SHP77 treated with DMSO at 0.1 percent for 48 hours (cell line): ENCODE measurements around the gene SNX33.
"Not testable (repeated sequence)": the region's sequence is repeated elsewhere in the genome, so short reads cannot be mapped to it uniquely, and the experiment has no call there.

ENCODE experiments used
- DNase-seq: peaks from one replicate; lab custom pipeline; 2025; lab: John Stamatoyannopoulos, UW

SNX33 gene

DNA sequence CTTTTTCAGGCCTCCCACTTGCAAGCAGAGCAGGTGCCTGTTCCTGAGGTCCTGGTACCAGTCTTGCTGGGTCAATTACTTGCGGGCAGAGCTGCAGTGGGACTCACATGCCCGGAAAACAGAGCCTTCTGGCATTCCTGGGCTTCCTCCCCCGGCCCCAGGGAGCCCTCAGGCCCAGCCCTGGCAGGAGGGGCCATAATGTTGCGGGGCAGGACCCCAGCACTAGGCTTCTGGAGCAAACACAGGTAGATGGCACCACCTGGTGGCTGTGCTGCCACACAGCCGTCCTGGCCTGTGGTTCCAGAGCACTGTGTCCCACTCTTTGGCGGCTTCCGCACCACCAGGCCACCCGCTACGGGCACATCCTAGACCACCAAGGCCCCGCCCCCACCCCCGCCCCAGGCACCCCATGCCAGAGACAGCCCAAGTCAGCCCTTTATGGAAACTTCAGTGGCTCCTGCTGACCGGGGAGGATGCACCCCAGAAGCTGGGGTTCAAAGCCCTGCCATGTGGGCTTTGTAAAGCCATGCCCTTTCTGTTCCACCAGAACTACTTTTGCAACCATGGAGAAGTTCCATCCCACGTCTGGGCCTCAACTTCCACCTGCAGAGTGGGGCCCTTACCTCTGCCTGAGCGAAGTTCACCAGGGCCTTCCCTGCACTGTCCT is 36.1 kb downstream of the SNX33 start:
- DNase-seq, result not testable (repeated sequence)

DNA sequence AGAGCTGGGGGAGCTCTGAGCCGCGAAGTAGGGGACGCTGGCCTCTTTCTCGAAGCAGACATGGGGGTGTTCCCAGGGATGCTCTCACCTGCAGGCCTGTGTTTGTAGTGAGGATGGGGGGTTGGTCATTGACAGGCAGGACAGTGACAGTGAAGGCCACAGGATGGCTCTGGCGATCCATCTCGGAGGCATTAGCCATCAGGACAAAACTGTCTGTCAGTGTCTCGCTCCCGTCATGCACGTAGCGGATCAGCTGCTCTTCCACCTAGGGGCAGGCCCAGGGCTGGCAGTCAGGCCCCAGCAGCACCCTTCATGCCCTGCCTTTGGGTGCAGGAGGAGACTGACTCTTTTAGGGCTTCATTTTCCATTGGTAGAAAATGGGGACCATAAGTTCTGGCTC is 36.9 kb downstream of the SNX33 start:
- DNase-seq, result no peak

DNA sequence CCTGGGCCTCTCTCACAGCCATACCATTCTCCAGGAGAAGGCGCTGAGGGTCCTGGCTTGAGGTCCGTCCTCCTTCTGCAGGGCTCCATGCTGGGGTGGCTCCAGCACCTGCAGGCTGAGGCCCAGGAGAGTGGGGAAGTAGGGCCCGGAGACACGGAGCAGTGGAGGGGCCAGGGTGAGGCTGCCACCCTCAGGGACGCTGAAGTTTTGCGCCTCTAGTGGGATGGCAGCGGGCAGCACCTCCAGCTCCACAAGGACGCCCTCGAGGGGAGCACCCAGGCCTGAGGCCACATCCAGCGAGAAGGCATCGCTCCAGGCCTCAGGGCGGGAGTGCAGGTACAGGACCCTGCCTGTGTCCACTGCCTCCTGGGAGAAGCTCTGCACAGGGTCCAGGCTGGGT is 37.5 kb downstream of the SNX33 start:
- DNase-seq, result no peak

DNA sequence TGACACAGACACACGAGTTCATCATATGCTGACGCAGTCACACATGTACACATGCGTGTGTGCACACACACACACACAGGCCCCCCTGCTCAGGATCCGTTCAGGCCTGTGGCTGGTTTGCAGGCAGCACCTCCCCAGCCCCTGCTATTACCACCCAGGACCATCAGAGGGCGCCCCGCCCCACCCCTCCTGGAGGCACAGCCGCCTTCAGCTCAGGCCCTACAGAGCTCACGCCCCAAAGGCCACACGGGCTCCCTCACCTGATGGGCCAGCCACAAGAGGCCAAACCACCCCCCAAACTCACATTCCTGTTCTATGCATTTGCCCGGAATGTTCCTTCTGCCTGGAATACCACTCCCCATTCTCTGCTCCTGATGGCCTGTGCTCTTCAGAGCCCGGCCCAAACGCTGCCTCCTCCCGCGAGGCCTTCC is 38.5 kb downstream of the SNX33 start:
- DNase-seq, result not testable (repeated sequence)

GRCh38 chr15:75687486-75688277 is 40.0 kb downstream of the SNX33 start:
- DNase-seq, result no peak

- no peak for DNase-seq
Measured at GRCh38 chr15:75688278-75688557, 40.5 kb downstream of the SNX33 start.

DNA sequence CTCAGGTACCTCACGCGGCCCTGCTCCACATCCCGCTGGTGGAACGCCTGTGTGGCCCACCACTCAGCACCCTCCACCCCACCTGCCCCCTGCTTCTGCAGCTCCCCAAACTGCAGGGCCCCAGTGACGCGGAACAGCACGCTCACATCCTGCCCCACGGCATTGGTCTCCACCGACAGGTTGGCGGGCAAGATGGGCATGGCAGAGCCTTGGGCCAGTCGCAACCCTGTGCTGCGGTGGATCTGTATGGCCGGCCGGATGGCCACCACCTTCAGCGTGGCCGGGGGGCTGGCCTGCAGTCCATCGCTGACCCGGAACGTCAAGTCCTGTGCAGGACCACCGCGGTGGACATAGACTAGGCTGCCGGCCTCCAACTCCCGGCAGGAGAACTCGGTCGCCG is 41.1 kb downstream of the SNX33 start:
- no peak for DNase-seq

DNA sequence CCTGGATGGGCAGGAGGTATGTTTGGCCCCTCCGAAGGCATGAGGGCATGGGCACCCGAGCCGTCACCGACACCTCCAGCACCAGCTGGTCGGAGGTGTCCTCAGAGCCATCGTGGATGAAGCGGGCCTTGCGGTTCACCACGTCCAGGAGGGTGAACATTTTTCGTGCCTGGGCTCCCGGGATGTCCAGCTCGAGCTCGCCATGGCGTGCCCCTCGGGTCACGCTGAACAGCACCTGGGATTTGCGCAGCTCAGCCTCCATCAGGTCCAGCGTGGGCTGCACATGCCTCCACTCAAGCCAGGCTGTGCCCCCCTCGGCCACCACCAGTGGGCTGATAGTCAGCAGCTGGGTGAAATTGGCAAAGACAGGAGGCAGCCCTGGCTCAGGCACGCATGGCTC is 41.7 kb downstream of the SNX33 start:
- not testable (repeated sequence) for DNase-seq

DNA sequence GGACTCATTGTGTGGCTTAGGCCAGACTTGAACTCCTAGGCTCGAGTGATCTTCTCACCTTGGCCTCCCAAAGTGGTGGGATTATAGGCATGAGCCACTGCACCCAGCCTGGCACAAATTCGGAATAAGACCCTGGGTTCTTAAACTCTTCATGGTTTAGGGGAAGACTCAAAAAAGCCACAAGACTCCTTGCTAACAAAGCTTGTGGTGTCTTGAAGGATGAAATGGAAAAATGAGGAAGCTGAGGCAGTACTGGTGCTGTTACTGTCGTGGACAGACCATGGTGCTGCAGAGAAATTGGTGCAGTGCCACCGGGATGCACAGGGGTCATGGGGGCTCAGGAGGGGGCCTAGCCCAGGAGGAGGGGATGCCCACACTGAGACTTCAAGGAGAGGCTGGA is 44.6 kb downstream of the SNX33 start:
- DNase-seq, result not testable (repeated sequence)

- not testable (repeated sequence) for DNase-seq
Measured at GRCh38 chr15:75693028-75693427, 45.3 kb downstream of the SNX33 start.

DNA sequence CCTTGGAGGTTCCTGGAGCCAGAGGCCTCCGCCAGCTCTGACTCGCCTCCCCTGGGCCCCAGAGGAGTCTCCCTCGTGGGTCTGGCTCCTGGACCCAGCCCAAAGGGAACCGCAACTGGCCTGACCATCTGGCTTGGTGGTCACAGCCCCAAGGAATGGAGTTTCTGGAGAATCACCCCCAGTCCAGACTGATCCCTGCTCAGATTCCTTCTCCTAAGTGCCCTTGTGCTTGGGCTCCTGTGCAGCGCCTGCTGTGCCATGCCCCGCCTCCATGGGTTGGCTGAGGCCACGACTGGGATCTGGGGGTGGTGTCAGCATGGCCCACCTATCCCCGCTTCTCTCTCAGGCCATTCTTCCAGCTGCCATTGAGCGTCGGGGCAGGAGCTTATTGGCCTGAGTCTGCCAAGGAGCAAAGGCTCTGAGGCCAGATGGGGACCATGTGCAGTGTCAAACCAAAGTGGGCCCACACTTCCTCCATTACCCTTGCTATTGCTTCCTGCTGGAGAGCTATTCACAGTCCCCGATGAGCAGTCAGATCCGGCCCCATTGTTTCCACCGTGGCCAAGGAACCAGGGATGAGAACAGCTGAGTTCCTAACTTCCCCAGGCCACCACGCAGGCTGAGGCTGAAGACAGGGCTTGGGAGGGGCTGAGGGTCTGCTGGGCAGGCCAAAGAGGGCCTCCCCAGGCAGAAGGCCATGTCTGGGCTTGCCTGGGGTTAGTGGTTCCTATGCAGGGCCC is 46.0 kb downstream of the SNX33 start:
- no peak for DNase-seq

GRCh38 chr15:75694241-75695182 is 46.8 kb downstream of the SNX33 start:
- peak; percentile 68 for DNase-seq

DNA sequence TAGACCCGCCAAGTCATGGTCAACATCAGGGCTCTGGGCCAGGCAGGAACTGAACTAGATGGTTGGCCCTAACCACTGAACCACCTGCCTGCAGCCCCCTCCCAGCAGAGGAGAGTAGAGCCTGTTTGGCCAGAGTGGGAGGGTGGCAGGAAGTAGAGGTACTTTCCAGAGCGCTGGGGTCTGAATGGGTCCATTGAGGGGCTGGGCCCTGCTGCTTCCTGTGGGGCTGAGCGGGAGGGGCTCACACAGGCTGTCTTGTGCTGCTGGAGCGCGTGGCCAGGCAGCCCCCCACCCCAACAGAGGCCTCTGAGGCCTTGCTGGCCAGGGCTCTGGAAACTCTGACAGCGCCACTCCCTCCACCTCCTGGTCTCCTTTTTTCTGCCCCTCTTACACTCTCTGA is 47.5 kb downstream of the SNX33 start:
- DNase-seq, result no peak

- DNase-seq, result no peak
Measured at GRCh38 chr15:75695634-75696310, 48.1 kb downstream of the SNX33 start.

- no peak for DNase-seq
Measured at GRCh38 chr15:75696311-75696720, 48.6 kb downstream of the SNX33 start.

DNA sequence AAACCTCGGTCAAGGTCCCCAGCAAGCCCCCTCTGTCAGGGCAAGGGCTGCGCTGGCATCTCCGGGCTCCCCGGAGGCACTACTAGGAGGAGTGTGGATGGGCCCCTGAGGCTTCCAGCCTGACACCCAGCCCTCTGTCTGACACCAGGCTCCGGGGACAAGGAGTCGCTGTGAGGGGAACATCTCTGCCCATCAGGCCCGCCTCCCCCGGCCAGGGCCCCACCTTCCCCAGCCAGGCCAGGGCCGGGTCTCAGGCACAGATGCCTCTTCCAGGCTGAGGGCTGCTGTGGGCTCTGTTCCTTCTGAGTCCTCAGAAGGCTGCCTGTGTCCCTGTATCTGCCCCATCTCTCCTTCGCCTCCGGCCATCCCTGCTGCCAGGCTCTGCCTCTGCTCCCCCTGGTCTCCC is 49.1 kb downstream of the SNX33 start:
- DNase-seq, result no peak

- no peak for DNase-seq
Measured at GRCh38 chr15:75697523-75697922, 49.8 kb downstream of the SNX33 start.

GRCh38 chr15:75697974-75698747 is 50.4 kb downstream of the SNX33 start:
- DNase-seq, result not testable (repeated sequence)

GRCh38 chr15:75699517-75699916 is 51.8 kb downstream of the SNX33 start:
- DNase-seq, result not testable (repeated sequence)
